ENCODE data around the gene VANGL2. TPM values are rescaled to one million over a fixed set of nuclear protein-coding genes. Genes with fewer than 3 reads are reported as not detected.

VANGL2 gene
- total RNA-seq, 4 donors from 2014 or later: 1.2 to 5.8 (median 3.7) TPM

- TF ChIP-seq CTCF (IDR thresholded peaks at IDR 0.05) (no peak), EP300 (IDR thresholded peaks at IDR 0.05) (no peak), POLR2A (IDR thresholded peaks at IDR 0.05; ENCODE audit: low read depth) (no peak), POLR2AphosphoS5 (IDR thresholded peaks at IDR 0.05) (no peak)
- WGBS: 87% methylated on average over 3 of the region's 3 CpGs
- no peaks in the 10 kb centered on the region for H3K36me3 ChIP-seq
These were observed 71.7 kb downstream of the VANGL2 start for GRCh38 chr1:160472112-160472511.

GRCh38 chr1:160474392-160475242 lies 74.3 kb downstream of the VANGL2 start:
- DNase-seq (ENCODE audit: extremely low spot score): no peak
- 90% methylated on average over 1 of the region's 1 CpG for WGBS
- Histone ChIP-seq H3K27ac (replicated peaks in 1 of 4) (no peak overlapping the region), H3K4me1 (no peaks in the 10 kb centered on the region), H3K9me3 (no peaks in the 10 kb centered on the region), H3K36me3 (no peaks in the 10 kb centered on the region), H3K4me3 (no peak overlapping the region), H3K27me3 (no peaks in the 10 kb centered on the region)
- intact Hi-C loops (cut with DNase I): no loop called here
- TF ChIP-seq EP300 (IDR thresholded peaks at IDR 0.05) (no peak), POLR2AphosphoS5 (IDR thresholded peaks at IDR 0.05) (no peak), CTCF (IDR thresholded peaks at IDR 0.05) (no peak), POLR2A (IDR thresholded peaks at IDR 0.05; ENCODE audit: low read depth) (no peak)

More at GRCh38 chr1:160472112-160472511, 71.7 kb downstream of the VANGL2 start:
- Histone ChIP-seq H3K9me3 (no peaks in the 10 kb centered on the region), H3K4me3 (no peak overlapping the region), H3K4me1 (no peaks in the 10 kb centered on the region), H3K27me3 (no peaks in the 10 kb centered on the region), H3K27ac (replicated peaks in 1 of 4) (no peak overlapping the region)
- DNase-seq (ENCODE audit: extremely low spot score): no peak
- intact Hi-C loops (cut with DNase I): no loop called here

Small RNA genes lying within 50 kb of the gene (small RNA-seq; reads per million reads assigned to genes)
- 0 reads per million in 3 donors for gene RNU4-42P

Other genes with a start within 250 kb of the VANGL2 start
- gene ATP1A4, start 249.0 kb upstream of the VANGL2 start, total RNA-seq: 1 to 10 TPM in 1 of 4 donors, under 1 TPM in 2, not detected in 1; 0.17 to 2.1 (median 0.98) TPM
- 1 to 10 TPM; 2.9 to 4.9 (median 4.6) TPM for gene CASQ1, start 210.0 kb upstream of the VANGL2 start, total RNA-seq
- gene PEA15, start 195.2 kb upstream of the VANGL2 start, total RNA-seq: 100 to 1,000 TPM; 161 to 286 (median 239) TPM
- gene DCAF8, start 138.0 kb upstream of the VANGL2 start, total RNA-seq: 100 to 1,000 TPM; 111 to 191 (median 172) TPM
- 10 to 100 TPM; 43.6 to 54.2 (median 46.1) TPM for gene PEX19, start 115.4 kb upstream of the VANGL2 start, total RNA-seq
- gene COPA, start 57.3 kb upstream of the VANGL2 start, total RNA-seq: 100 to 1,000 TPM; 108 to 125 (median 116) TPM
- gene NCSTN, start 57.2 kb upstream of the VANGL2 start, total RNA-seq: 10 to 100 TPM; 45.6 to 59.7 (median 52.1) TPM
- gene NHLH1, start 33.5 kb upstream of the VANGL2 start, total RNA-seq: not detected
- 1 to 10 TPM in 2 of 4 donors, under 1 TPM in 2; 0.19 to 1.4 (median 0.87) TPM for gene SLAMF6, start 122.7 kb downstream of the VANGL2 start, total RNA-seq
- gene CD84, start 178.9 kb downstream of the VANGL2 start, total RNA-seq: 1 to 10 TPM; 2.7 to 7.3 (median 4.7) TPM
- 1 to 10 TPM in 2 of 4 donors, under 1 TPM in 2; 0.57 to 5.0 (median 0.95) TPM for gene SLAMF1, start 246.5 kb downstream of the VANGL2 start, total RNA-seq